ENCODE measurements around the gene PTPN9.

DNA sequence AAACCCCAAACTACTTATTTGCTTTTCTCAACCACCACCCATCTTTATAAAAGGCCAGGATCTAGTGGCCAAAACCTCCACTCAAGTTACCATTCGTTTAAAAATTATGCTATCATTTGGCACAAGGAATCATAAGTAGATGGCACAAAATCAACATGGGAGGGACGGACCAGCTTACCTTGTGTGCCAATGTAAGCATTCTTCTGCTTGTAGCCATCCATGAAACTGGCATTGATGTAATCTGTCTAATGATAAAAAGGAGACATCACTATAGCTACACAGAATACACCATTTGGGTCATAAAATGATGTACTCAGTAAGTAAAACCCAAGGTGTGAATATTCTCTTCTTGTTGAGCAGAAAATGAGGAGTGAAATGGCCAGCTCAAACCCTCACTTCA lies 99.4 kb downstream of the PTPN9 start:
- TF ChIP-seq ZFP3 (CRISPR knock-in tag; IDR thresholded peaks at IDR 0.05): no peak
- TF ChIP-seq CSRNP3 (CRISPR knock-in tag; IDR thresholded peaks at IDR 0.05): no peak
- TF ChIP-seq, protein P1, sequence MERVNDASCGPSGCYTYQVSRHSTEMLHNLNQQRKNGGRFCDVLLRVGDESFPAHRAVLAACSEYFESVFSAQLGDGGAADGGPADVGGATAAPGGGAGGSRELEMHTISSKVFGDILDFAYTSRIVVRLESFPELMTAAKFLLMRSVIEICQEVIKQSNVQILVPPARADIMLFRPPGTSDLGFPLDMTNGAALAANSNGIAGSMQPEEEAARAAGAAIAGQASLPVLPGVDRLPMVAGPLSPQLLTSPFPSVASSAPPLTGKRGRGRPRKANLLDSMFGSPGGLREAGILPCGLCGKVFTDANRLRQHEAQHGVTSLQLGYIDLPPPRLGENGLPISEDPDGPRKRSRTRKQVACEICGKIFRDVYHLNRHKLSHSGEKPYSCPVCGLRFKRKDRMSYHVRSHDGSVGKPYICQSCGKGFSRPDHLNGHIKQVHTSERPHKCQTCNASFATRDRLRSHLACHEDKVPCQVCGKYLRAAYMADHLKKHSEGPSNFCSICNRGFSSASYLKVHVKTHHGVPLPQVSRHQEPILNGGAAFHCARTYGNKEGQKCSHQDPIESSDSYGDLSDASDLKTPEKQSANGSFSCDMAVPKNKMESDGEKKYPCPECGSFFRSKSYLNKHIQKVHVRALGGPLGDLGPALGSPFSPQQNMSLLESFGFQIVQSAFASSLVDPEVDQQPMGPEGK (CRISPR knock-in tag; IDR thresholded peaks at IDR 0.05; ENCODE audit: borderline replicate concordance): no peak
- TF ChIP-seq CREB5 (CRISPR knock-in tag; IDR thresholded peaks at IDR 0.05; ENCODE audit: low read depth): no peak
- TF ChIP-seq ZNF565 (CRISPR knock-in tag; conservative IDR thresholded peaks at IDR 0.05; ENCODE audit: low read depth): no peak
- no peak for TF ChIP-seq ZFP30 (CRISPR knock-in tag; IDR thresholded peaks at IDR 0.05)
- no peak for TF ChIP-seq ZC3H10 (CRISPR knock-in tag; IDR thresholded peaks at IDR 0.05)
- TF ChIP-seq RARB (CRISPR knock-in tag; IDR thresholded peaks at IDR 0.05): no peak

Data from SK-N-SH treated with all-trans-retinoic acid at 6 μM for 48 hours (cell line).